Sigmoid colon (tissue), 4 donors: ENCODE data around the gene WHAMM.

Experiments
- CTCF ChIP-seq, 4 experiments: fragments of 450-650 bp in 3 of 4; fragments of 200-600 bp in 1 of 4; IDR thresholded peaks; one replicate each; pipeline ENCODE4 v1.5.1; 2016 to 2019; ENCODE audit warnings: antibody characterized with exemption in 4 of 4, mild to moderate bottlenecking in 3 of 4, moderate library complexity in 2 of 4
- POLR2A ChIP-seq, 2 donors: fragments of 450-650 bp; IDR thresholded peaks; one replicate each; pipeline ENCODE4 v1.6.1; 2016; ENCODE audit warnings: antibody characterized with exemption in 2 of 2, mild to moderate bottlenecking in 2 of 2, moderate library complexity in 2 of 2
- POLR2AphosphoS5 ChIP-seq, 4 donors: sonication (generic); formaldehyde crosslinking; IDR thresholded peaks; one replicate each; pipeline ENCODE4 v1.6.1; 2017; ENCODE audit warnings: antibody characterized with exemption in 4 of 4

GRCh38 chr15:82833362-82833682 is 23.9 kb downstream of the WHAMM start:
- TF ChIP-seq CTCF (IDR thresholded peaks at IDR 0.05): no peak
- no peak for TF ChIP-seq POLR2A (IDR thresholded peaks at IDR 0.05)
- no peak for TF ChIP-seq POLR2AphosphoS5 (IDR thresholded peaks at IDR 0.05)
